G401.6 (cell line): ENCODE results near the gene NECTIN4.
A peak's percentile ranks its signal among the peaks of the same experiment; 100 is the strongest.

Source experiments
- FAIRE-seq: peaks from 2 replicates; lab custom pipeline; 2012; peaks lifted over from hg19 to GRCh38; lab: Jason Lieb, UNC

Gene NECTIN4

GRCh38 chr1:161021970-161022353 lies 67.4 kb downstream of the NECTIN4 start:
- FAIRE-seq = no peak

- FAIRE-seq = peak; percentile 85
These were observed 68.0 kb downstream of the NECTIN4 start for GRCh38 chr1:161021165-161021969.
